Measurements from ENCODE around the gene PEAR1. TPM values are rescaled to one million over a fixed set of nuclear protein-coding genes. Genes with fewer than 3 reads are reported as not detected.

PEAR1 gene
- total RNA-seq, 1 donor = 12.1 TPM

- no peak for DNase-seq (ENCODE audit: low read depth)
- TF ChIP-seq CTCF (IDR thresholded peaks at IDR 0.05; ENCODE audit: insufficient read depth, low read depth, low read length) = no peak
- no peak overlapping the region for H3K4me3 ChIP-seq (ENCODE audit: low read depth, low read length)
Measured at GRCh38 chr1:156947818-156948525, 54.5 kb downstream of the PEAR1 start.

- TF ChIP-seq CTCF (IDR thresholded peaks at IDR 0.05; ENCODE audit: insufficient read depth, low read depth, low read length) = no peak
- no peak for DNase-seq (ENCODE audit: low read depth)
- H3K4me3 ChIP-seq (ENCODE audit: low read depth, low read length) = no peak overlapping the region
Measured at GRCh38 chr1:156948708-156949107, 55.2 kb downstream of the PEAR1 start.

GRCh38 chr1:156949127-156949526 lies 55.6 kb downstream of the PEAR1 start:
- no peak overlapping the region for H3K4me3 ChIP-seq (ENCODE audit: low read depth, low read length)
- no peak for TF ChIP-seq CTCF (IDR thresholded peaks at IDR 0.05; ENCODE audit: insufficient read depth, low read depth, low read length)

GRCh38 chr1:156951371-156951770 lies 57.9 kb downstream of the PEAR1 start:
- no peak for DNase-seq (ENCODE audit: low read depth)
- H3K4me3 ChIP-seq (ENCODE audit: low read depth, low read length) = no peak overlapping the region
- no peak for TF ChIP-seq CTCF (IDR thresholded peaks at IDR 0.05; ENCODE audit: insufficient read depth, low read depth, low read length)

More at GRCh38 chr1:156949127-156949526, 55.6 kb downstream of the PEAR1 start:
- DNase-seq (ENCODE audit: low read depth) = no peak

- no peak for TF ChIP-seq CTCF (IDR thresholded peaks at IDR 0.05; ENCODE audit: insufficient read depth, low read depth, low read length)
- no peak for DNase-seq (ENCODE audit: low read depth)
- no peak overlapping the region for H3K4me3 ChIP-seq (ENCODE audit: low read depth, low read length)
Measured at GRCh38 chr1:156953571-156953970, 60.1 kb downstream of the PEAR1 start.

GRCh38 chr1:156956333-156956732 lies 62.8 kb downstream of the PEAR1 start:
- no peak for TF ChIP-seq CTCF (IDR thresholded peaks at IDR 0.05; ENCODE audit: insufficient read depth, low read depth, low read length)
- DNase-seq (ENCODE audit: low read depth) = no peak
- H3K4me3 ChIP-seq (ENCODE audit: low read depth, low read length) = no peak overlapping the region

- no peak for TF ChIP-seq CTCF (IDR thresholded peaks at IDR 0.05; ENCODE audit: insufficient read depth, low read depth, low read length)
- no peak for DNase-seq (ENCODE audit: low read depth)
- H3K4me3 ChIP-seq (ENCODE audit: low read depth, low read length) = no peak overlapping the region
Measured at GRCh38 chr1:156957634-156958033, 64.1 kb downstream of the PEAR1 start.
